ENCODE data around the gene LGR4. TPM values are rescaled to one million over a fixed set of nuclear protein-coding genes. Genes with fewer than 3 reads are reported as not detected.

Gene LGR4
- total RNA-seq, 1 experiment from 2014 or later: 7.1 TPM

DNA sequence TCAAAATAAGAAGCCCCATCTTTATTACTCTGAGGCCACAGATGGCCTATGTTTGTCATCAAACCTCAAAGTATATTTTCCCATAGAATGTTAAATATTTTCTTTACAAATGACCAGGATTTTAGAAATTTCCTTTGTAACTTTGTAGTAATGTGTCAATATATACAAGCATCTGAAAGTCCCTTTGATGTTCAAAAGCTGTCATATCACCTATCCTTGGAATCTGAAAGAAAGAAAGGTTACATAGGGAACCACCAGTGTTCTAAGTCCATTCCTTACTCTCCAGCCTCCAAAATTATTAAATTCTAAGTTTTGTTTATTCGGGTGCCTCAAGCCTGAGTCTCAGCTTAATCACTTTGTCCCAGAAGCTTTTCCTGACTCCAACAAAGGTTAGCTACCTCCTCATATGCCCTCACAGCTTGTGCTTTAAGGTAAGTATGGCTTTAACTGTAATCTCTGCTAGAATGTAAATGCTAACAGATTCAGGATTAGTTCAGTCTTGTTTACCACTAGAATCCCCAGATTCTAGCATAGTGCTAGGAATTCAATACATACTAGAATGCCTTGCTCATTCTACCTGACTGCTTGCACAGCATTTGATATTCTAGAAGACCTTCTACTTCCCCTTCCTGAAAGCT lies 141.8 kb downstream of the LGR4 start:
- Histone ChIP-seq H3K79me2 (ENCODE audit: insufficient read depth, low read length) (no peaks in the 10 kb centered on the region), H4K20me1 (ENCODE audit: insufficient read depth) (no peaks in the 10 kb centered on the region), H3K4me3 (replicated peaks in 1 of 2; ENCODE audit: low read depth in 1 of 2, low read length in 2 of 2) (no peak overlapping the region), H3K9me2 (ENCODE audit: insufficient read depth) (no peaks in the 10 kb centered on the region), H3K36me3 (ENCODE audit: control insufficient read depth in 1 of 2, insufficient read depth in 2 of 2, low read length in 2 of 2) (no peaks in the 10 kb centered on the region), H2AFZ (ENCODE audit: low read depth, low read length, poor library complexity, severe bottlenecking) (no peak overlapping the region), H3K9ac (ENCODE audit: low read length) (no peak overlapping the region), H3K27ac (ENCODE audit: low read depth, low read length) (no peak overlapping the region), H3K9me3 (ENCODE audit: control insufficient read depth in 1 of 2, insufficient read depth in 1 of 2, low read depth in 1 of 2, low read length in 2 of 2) (no peaks in the 10 kb centered on the region), H3K27me3 (ENCODE audit: insufficient read depth, low read length) (no peaks in the 10 kb centered on the region), H3K4me2 (ENCODE audit: low read length) (no peak overlapping the region), H3K4me1 (ENCODE audit: control insufficient read depth in 1 of 2, insufficient read depth in 2 of 2, low read length in 2 of 2) (no peaks in the 10 kb centered on the region)
- ATAC-seq (no peak), DNase-seq (ENCODE audit: low read depth, low spot score) (no peak)
- CTCF ChIA-PET: no interaction called here
- BruUV-seq (replicated peaks): no TSS peak
- TF ChIP-seq POLR2AphosphoS5 (IDR thresholded peaks at IDR 0.05; ENCODE audit: low read depth, low read length) (no peak), SP1 (IDR thresholded peaks at IDR 0.05; ENCODE audit: low read depth) (no peak), SRF (IDR thresholded peaks at IDR 0.05; ENCODE audit: low read depth) (no peak)
- intact Hi-C loops (cut with micrococcal nuclease): no loop called here
- RAD21 ChIA-PET (ENCODE audit: low non-redundant PET in 1 of 2, low total read pairs in 2 of 2, uncharacterized antibody in 2 of 2, unreplicated experiment in 2 of 2): no interaction called here
- POLR2A ChIA-PET: no interaction called here

DNA sequence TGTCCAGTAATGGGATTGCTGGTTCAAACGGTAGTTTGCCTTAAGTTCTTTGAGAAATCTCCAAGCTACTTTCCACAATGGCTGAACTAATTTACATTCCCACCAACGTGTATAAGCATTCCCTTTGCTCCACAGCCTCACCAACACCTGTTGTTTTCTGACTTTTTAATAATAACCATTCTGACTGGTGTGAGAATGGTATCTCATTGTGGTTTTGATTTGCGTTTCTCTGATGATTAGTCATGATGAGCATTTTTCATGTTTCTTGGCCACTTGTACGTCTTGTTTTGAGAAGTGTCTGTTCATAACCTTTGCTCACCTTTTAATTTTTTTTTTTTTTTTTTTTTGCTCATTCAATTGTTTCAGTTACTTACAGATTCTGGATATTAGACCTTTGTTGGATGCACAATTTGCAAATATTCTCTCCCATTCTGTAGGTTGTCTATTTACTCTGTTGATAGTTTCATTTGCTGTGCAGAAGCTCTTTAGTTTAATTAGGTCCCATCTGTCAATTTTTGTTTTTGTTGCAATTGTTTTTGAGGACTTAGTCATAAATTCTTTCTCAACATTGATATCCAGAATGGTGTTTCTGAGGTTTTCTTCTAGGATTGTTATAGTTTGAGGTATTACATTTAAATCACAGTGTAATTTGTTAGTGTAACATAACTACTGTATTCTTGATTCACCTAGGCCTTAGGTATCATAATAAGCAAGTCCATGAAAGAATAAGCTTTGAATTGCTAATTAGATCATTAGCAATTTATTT lies 142.5 kb downstream of the LGR4 start:
- H3K79me2 ChIP-seq (ENCODE audit: insufficient read depth, low read length): no peaks in the 10 kb centered on the region
- RAD21 ChIA-PET (ENCODE audit: low non-redundant PET in 1 of 2, low total read pairs in 2 of 2, uncharacterized antibody in 2 of 2, unreplicated experiment in 2 of 2): no interaction called here
- POLR2A ChIA-PET: no interaction called here
- H3K9ac ChIP-seq (ENCODE audit: low read length): no peak overlapping the region
- H3K36me3 ChIP-seq (ENCODE audit: control insufficient read depth in 1 of 2, insufficient read depth in 2 of 2, low read length in 2 of 2): no peaks in the 10 kb centered on the region
- H3K4me3 ChIP-seq (replicated peaks in 1 of 2; ENCODE audit: low read depth in 1 of 2, low read length in 2 of 2): no peak overlapping the region
- CTCF ChIA-PET: no interaction called here
- no peaks in the 10 kb centered on the region for H3K4me1 ChIP-seq (ENCODE audit: control insufficient read depth in 1 of 2, insufficient read depth in 2 of 2, low read length in 2 of 2)
- ATAC-seq: no peak
- no peak overlapping the region for H3K27ac ChIP-seq (ENCODE audit: low read depth, low read length)
- H3K9me2 ChIP-seq (ENCODE audit: insufficient read depth): no peaks in the 10 kb centered on the region
- no peak for DNase-seq (ENCODE audit: low read depth, low spot score)
- H3K9me3 ChIP-seq (ENCODE audit: control insufficient read depth in 1 of 2, insufficient read depth in 1 of 2, low read depth in 1 of 2, low read length in 2 of 2): no peaks in the 10 kb centered on the region
- no peaks in the 10 kb centered on the region for H4K20me1 ChIP-seq (ENCODE audit: insufficient read depth)
- no peaks in the 10 kb centered on the region for H3K27me3 ChIP-seq (ENCODE audit: insufficient read depth, low read length)
- no peak overlapping the region for H2AFZ ChIP-seq (ENCODE audit: low read depth, low read length, poor library complexity, severe bottlenecking)
- no TSS peak for BruUV-seq (replicated peaks)
- intact Hi-C loops (cut with micrococcal nuclease): no loop called here
- no peak for TF ChIP-seq EZH2 (IDR thresholded peaks at IDR 0.05)
- TF ChIP-seq, protein P1, sequence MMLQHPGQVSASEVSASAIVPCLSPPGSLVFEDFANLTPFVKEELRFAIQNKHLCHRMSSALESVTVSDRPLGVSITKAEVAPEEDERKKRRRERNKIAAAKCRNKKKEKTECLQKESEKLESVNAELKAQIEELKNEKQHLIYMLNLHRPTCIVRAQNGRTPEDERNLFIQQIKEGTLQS (IDR thresholded peaks at IDR 0.05): no peak
- TF ChIP-seq CEBPB (IDR thresholded peaks at IDR 0.05; ENCODE audit: low read depth): no peak
- TF ChIP-seq ELF1 (IDR thresholded peaks at IDR 0.05; ENCODE audit: borderline replicate concordance, low read depth): no peak
- no peak for TF ChIP-seq CBX3 (IDR thresholded peaks at IDR 0.05; ENCODE audit: low read depth)
- TF ChIP-seq POLR2AphosphoS5 (IDR thresholded peaks at IDR 0.05; ENCODE audit: low read depth, low read length): no peak
- no peak for TF ChIP-seq FOSL1 (IDR thresholded peaks at IDR 0.05; ENCODE audit: low read depth)
- TF ChIP-seq ZFX (IDR thresholded peaks at IDR 0.05): no peak
- no peak for TF ChIP-seq TCF7L2 (IDR thresholded peaks at IDR 0.05; ENCODE audit: borderline replicate concordance, extremely low read depth, insufficient read depth, insufficient read length)
- no peak for TF ChIP-seq ZNF274 (IDR thresholded peaks at IDR 0.05; ENCODE audit: low read depth, low read length)
- no peak for TF ChIP-seq POLR2A (IDR thresholded peaks at IDR 0.05; ENCODE audit: borderline replicate concordance, extremely low read depth, insufficient read depth, insufficient read length)
- TF ChIP-seq, protein P2, sequence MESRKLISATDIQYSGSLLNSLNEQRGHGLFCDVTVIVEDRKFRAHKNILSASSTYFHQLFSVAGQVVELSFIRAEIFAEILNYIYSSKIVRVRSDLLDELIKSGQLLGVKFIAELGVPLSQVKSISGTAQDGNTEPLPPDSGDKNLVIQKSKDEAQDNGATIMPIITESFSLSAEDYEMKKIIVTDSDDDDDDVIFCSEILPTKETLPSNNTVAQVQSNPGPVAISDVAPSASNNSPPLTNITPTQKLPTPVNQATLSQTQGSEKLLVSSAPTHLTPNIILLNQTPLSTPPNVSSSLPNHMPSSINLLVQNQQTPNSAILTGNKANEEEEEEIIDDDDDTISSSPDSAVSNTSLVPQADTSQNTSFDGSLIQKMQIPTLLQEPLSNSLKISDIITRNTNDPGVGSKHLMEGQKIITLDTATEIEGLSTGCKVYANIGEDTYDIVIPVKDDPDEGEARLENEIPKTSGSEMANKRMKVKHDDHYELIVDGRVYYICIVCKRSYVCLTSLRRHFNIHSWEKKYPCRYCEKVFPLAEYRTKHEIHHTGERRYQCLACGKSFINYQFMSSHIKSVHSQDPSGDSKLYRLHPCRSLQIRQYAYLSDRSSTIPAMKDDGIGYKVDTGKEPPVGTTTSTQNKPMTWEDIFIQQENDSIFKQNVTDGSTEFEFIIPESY (IDR thresholded peaks at IDR 0.05; ENCODE audit: extremely low read depth, insufficient replicate concordance, low read length): no peak
- no peak for TF ChIP-seq SIN3A (IDR thresholded peaks at IDR 0.05; ENCODE audit: low read depth)
- no peak overlapping the region for H3K4me2 ChIP-seq (ENCODE audit: low read length)
